Stimulated activated CD4-positive, alpha-beta T cell treated with anti-CD3 and anti-CD28 coated beads, Interleukin-4, amount 100 ng/mL, for 4 hours (primary cell): Measurements from ENCODE around the gene CCDC13.

Experiments
- DNase-seq, 2 experiments: peaks; one replicate each; pipeline ENCODE4 v3.0.0-alpha.2; 2020

Gene CCDC13

GRCh38 chr3:42732196-42732828 lies 40.7 kb downstream of the CCDC13 start:
- DNase-seq, result no peak

DNA sequence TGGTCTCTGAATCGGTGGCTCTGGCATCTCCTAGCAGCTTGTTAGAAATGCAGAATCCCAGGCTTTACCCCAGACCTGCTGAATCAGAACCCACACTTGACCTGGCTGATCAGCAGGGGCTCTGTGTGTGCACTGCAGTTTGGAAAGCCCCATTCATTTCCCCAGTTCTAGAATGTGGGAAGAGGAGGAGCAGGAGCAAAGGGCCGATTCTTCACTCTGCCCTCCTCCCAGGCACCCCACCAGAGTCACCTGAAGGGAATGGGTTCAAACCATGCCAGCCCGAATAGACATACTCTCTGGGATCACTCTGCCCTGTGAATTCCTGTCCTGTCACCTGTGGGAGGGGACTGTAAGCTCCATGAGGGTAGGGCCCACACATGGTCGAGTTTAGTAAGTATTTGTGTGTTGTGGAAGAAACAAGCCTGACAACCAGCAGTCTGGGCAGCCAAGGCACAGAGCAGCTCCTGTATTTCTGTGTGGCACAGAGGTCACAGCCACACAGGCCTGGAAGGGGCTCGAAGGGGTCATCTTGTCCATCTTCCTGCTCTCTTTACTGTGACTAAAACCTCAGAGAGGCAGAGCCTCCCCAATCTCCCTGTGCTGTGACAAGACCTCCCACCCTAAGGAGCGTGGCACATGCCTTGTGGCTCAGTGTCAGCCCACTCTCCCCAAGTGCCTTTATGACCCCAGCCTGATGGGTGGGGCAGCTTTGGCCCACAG lies 41.4 kb downstream of the CCDC13 start:
- no peak for DNase-seq

- no peak for DNase-seq
Measured at GRCh38 chr3:42730706-42731420, 42.2 kb downstream of the CCDC13 start.

GRCh38 chr3:42730294-42730693 lies 42.8 kb downstream of the CCDC13 start:
- no peak for DNase-seq

GRCh38 chr3:42729404-42730145 lies 43.5 kb downstream of the CCDC13 start:
- no peak for DNase-seq

DNA sequence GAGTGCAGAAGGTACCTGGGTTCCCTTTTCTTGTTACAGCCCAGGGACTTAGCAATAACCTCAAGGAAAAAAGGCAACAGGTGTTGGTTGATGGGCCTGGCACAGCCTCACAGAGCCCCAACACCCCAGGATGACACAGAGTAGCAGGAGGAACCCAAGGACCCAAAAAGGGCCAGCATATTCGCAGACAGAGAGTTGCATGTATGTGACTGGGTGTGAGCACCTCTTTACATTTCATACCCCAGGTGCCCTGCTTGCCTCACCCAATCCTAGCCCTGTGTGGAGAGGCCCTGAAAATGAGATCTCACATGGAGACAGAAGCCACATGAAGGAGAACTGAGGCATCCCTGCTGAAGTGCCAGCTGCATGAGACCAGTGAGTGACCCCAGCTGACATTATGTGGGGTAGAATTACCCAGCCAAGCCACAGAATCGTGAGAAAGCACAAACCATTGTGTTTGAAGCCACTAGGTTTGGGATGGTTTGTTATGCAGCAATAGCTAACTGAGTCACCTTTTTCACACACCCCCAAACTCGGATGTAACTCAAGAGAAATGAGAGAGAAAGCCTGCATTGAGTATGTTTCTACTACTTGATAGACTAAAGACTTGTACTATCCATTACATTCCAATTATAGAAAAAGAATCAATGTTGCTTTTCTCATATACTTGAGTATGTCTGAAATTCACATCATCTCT lies 44.2 kb downstream of the CCDC13 start:
- no peak for DNase-seq

DNA sequence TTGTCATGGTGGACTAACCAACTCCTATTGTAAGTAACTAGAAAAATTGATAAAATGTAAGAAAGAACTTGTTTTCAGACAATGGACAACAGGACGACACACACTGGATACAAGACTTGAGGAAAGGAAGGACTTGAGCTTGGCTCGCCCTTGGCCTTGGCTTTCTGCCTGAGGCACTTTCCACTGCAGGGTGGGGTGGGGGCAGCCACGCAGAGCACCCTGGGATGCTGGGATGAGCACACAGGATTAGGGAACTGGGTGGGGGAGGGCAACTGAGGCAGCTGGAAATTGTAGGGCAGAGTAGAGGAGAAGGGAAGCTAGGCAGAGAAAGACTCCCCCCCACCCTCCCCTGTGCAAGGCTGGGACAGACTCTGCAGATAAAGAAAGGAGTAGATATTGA lies 45.0 kb downstream of the CCDC13 start:
- DNase-seq, result no peak

DNA sequence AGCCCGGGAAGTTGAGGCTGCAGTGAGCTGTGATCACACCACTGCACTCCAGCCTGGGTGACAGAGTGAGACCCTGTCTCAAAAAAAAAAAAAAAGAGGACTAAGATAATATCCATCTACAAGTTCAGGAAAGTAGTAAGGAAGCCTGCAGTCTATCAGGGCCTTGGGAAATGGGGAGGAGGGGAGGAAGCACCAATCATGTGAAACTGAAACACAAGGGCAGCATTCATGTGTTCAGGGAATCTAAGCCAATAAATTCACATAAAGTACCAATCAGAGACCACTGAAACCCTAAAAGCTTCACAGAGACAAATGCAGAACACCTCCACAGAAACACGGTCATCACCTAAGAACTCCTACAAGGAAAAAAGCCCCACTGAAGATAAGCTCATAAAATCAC lies 47.6 kb downstream of the CCDC13 start:
- DNase-seq, result no peak

- no peak for DNase-seq
Measured at GRCh38 chr3:42723219-42723618, 49.8 kb downstream of the CCDC13 start.
